HuH-7.5 (cell line): ENCODE data around the gene CDR2L.
"Not testable (repeated sequence)": the region's sequence is repeated elsewhere in the genome, so short reads cannot be mapped to it uniquely, and the experiment has no call there.

ENCODE experiments used
- DNase-seq: peaks from one replicate; pipeline ENCODE4 v3.0.0; 2011; ENCODE audit warnings: low spot score

The CDR2L gene

DNA sequence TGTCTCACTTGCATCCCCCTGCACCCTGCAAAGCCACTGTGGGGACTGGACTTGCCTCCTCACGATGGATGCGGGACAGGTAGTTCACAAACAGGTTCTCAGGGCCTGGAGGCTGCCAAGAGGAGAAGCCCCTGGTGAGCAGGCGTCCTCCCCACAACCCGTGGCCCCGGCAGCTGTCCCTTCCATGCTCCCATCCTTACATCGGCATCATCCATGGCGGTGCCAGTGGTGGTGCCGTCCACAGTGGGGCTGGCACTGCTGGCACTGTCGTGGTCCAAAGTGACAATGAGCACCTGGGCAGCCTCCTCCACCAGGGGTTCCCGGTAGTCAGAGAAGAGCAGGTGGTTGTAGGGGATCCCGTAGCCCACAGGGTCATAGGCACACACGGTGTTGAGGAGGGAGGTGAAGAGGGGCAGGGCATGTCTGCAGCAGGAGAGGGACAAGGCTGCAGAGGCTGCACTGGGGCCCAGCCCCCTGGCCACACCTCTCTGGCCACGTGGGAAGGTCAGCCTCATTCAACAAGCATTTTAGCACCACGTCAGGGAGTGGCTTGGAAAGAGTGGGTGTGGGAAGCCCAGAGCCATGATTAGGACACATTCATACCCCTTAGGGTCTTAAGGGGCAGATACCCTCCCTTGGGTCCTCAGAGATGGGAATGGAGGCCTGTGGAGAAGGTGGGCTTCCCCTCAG, 27.5 kb upstream of the CDR2L start:
- DNase-seq: no peak

DNA sequence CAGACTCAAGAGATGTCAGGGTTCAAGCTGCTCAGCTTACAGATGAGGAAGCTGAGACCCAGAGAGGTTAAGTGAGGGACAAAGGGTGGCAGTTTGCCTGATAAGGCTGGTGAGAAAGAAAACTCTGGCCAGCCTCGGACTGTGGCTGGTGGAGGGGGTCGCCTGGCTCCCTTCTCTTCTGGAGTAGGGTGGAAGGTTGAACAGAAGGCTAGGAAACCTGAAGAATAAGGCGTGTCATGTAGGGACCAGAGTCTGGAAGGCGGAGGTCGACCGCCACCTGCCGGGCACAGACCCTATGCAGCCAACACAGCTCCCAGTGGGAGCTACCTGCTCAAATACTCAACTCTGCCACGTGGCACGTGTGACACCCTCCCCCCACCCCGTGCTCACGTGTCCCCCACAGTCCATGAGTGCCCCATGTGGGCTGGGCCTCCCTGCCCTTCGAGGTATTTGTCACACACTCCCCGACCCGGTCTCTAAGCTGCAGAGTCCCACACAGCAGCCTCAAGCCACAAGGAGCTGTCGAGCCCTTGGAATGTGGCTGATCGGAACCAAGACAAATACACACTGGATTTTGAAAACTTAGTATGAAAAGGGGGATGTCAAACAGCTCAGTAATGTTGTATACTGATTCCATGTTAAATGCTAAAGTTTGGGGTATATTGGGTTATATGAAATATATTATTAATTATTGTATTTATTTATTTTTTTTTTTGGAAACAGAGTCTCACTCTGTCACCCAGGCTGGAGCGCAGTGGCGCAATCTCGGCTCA, 26.7 kb upstream of the CDR2L start:
- DNase-seq: peak; percentile 92

DNA sequence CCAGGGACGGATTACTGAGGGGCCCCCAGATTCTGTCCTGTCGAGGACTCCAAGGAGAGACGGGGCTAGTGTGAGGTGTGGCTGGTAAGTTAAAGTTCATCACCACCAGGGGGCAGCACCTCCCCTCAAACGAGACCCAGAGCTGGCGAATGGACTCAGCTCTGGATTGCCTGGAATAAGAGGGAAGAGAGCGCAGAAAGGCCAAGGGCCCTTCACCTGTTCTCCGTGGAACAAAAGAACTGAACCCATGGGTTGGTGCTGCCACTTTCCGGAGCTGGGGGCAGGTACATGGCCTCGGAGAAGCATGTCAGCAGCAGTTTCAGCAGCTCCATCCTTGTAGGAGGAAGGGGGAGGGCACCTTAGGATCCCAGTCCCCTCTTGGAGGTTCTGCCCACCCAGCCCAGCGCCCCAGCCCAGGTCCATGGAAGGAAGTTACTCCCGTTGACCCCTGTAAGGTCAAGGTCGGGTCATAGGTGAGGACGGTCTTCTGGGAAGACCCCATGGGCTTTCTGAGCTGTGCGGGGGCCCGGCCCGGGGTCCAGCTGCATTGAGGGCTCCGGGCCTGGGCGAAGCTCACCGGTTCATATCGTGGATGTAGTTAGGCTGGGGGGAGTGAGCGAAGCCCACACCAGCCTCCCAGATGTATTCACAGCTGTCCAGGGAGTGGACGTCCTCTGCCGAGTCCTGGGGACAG, 25.6 kb upstream of the CDR2L start:
- peak; percentile 90 for DNase-seq

DNA sequence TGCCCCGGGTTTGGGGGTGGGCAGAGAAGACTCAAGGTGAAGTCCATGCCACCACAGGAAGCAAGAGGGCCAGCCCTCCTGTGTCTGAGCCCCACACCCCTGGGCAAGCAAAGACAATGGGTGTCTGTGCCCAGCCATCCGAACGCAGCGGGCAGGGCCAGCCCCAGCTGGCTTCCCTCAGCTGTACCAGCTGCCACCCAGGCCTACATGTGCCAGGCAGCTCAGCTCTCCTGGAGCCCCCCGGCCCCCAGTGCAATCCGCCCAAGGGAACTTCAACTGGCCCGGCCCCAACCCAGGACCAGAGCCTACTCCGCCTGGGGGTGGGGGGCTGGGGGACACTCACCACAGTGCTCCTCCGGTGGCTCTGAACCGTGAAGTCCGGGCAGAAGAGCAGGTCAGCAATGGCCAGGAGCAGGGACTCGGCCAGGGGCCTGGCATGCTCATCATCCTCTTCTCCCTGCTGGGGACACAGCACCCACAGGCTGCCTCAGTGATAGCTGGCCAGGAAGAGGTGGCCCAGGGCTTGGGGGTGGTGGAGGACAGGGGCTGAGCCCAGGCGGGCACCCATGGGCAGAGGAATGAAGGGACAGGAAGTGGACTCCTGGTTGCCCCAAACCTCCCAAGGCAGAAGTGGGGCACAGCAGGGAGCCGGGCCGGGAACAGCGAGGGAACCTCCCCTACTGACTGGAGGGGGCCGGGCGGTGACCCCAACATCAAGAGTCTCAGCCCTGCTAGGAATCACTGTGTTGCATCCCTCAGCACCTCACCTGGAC, 24.6 kb upstream of the CDR2L start:
- DNase-seq: no peak

DNA sequence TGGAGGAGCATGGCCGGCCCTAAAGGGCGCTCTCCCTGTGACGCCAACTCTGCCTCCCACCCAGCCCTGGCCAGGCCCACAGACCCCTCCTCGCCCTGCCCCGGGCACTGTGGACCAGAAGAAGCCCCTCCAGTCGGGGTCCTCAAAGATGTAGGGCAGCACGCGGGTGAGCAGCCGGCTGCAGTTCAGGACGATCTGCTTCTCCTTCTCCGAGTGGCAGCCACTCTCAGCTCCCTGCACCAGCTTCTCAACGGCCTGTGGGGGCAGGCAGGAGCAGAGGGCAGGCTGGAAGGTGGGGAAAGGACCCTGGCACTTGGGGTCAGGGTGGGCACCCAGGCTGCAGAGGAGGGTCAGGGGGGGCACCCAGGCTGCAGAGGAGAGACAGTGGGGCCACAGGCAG, 23.8 kb upstream of the CDR2L start:
- no peak for DNase-seq

DNA sequence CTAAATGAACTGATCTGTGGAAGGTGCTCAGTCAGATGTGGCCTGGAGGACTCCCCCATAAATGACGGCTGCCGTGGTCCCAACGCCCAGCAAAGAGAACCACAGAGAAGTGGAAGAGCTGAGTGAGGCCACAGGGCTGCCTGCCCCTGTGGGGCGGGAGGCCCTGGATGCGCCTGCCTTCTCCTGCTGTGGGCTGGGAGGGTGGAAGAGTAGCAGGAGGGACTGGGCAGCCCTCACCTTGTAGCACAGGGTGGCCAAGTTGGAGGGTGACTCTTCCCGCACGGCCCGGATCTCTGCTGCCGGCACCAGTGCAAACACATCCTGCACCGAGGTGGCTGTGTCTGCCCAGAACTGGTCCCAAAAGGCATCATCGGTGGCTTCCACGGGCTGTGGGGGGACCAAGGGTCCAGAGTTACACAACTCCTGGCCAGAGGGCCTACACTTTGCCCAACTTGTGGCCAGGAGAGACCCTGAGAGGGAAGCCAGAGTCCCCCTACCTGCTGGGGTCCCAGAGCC, 23.1 kb upstream of the CDR2L start:
- no peak for DNase-seq

DNA sequence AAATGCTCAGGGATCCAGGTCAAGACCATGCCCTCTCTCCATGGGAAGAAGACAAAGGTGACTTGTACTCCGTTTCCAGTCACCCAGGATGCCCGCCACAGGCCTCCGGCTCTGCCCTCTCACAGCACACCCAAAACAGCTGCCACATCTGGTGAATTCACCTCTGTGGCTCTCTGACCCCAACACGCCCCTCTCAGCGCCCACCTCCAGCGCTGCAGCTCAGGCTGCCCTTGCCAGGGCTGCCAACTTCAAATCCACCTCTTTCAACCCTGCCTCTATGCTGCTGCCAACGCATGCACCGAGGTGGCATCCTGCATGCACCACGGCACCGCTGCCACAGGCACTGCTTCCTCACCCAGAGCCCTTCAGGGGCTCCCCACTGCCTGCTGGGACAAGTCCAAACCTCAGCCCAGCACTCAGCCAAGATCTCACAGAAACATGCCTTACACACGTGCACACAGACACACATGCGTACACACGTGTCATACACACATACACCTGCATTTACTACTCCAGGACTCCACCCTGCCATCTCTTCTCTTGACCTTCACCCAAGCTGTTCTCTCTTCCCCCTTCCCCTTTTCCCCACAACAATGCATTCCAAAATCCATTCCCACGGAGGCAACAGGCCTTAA, 22.3 kb upstream of the CDR2L start:
- DNase-seq: no peak

DNA sequence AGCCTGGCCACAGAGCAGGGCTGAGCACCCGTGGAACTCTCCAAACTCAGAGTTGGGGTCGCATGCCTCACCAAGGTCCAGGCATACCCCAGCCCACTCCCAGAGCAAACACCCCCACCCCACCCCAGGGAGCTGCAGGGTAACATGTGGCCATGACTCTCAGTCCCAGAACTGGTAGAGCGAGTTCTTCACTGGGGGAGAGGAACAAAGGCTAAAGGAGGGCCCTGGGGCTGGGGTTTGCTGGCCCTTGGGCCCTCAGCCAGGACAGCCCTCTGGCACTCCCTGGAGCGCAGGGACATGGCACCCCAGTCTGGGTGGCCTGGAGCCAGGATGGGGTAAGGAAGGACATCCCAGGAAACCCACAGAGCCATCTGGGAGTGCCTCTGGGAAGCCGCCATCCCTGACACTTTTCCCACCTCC, 19.1 kb upstream of the CDR2L start:
- DNase-seq: no peak

DNA sequence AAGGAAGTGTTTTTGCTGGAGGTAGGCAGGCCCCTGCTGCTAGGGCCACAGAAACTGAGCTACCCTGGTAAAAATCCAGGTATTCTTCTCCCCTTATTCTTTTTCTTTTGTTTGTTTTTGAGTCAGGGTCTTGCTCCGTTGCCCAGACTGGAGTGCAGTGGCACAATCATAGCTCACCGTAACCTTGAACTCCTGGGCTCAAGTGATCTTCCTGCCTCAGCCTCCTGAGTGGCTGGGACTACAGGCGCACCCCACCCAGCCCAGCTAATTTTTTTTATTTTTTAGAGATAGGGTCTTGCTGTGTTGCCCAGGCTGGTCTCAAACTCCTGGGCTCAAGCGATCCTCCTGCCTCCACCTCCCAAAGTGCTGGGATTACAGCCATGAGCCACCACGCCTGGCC, 17.9 kb upstream of the CDR2L start:
- DNase-seq: not testable (repeated sequence)

DNA sequence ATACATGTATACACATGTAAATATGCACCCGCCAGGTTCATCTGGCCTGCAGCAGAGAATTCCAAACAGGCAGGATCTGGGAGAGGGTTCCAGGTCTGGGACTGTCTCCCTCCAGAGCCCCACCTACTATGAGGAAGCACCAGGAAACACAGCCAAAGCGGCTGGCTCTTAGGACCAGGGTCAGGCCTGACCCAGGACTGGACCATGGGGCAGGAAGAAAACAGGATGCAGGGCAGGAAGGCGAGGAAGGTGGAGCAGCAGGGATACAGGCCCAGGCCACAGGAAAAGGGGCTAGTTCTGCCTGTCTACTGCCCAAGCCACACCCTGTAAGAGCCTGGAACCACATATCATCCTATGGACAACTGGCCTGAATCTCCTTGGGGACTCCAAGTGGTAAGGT, 17.0 kb upstream of the CDR2L start:
- DNase-seq: no peak

DNA sequence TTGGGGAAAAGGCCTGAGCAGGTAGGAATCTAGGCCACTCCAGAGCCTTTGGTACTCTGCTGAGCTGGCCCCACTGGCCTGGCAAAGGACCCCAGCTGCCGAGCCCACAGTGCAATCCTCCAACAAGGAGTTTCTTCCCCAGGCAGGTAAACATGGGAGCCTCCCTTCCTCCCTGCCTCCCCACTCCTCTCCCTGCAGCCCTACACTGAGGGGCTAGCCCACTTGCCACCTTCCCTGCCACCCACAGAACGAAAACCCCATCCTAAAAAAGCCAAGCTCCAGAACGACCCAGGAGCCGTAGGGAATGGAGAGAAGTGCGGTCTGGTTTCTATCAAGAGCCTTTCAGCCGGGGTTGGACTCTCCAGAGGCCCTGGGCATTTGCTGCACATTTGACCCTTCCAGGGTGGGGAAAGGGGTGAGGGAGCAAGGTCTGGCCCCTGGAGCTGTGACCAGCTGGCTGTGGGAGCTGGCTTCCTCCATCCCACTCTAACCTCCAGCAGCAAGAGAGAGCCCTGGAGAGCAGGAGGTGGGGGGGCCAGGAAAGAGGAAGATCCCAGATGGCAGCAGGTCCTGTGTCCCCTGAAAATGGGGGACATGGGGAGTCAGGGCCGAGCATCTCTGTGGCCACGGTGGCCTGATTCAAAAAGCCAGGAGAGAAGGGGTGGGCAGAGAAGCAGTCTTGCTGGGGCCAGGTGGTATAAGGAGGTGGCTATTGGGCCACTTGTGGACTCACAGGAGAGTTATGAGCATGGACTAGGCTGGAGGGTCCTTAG, 16.2 kb upstream of the CDR2L start:
- no peak for DNase-seq

DNA sequence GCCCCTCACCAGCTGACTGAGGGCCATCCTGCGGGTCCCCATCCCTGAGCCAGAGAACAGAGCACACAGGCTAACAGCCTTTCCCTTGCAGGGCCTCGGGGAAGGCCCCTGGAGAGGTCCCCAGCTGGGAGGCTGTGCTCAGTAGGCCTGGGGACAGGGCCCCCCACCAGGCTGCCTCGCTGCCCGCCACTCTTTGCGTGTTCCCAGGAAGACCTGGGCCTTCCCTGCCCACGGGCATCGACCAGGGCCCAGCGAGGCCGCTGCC, 15.7 kb upstream of the CDR2L start:
- no peak for DNase-seq

DNA sequence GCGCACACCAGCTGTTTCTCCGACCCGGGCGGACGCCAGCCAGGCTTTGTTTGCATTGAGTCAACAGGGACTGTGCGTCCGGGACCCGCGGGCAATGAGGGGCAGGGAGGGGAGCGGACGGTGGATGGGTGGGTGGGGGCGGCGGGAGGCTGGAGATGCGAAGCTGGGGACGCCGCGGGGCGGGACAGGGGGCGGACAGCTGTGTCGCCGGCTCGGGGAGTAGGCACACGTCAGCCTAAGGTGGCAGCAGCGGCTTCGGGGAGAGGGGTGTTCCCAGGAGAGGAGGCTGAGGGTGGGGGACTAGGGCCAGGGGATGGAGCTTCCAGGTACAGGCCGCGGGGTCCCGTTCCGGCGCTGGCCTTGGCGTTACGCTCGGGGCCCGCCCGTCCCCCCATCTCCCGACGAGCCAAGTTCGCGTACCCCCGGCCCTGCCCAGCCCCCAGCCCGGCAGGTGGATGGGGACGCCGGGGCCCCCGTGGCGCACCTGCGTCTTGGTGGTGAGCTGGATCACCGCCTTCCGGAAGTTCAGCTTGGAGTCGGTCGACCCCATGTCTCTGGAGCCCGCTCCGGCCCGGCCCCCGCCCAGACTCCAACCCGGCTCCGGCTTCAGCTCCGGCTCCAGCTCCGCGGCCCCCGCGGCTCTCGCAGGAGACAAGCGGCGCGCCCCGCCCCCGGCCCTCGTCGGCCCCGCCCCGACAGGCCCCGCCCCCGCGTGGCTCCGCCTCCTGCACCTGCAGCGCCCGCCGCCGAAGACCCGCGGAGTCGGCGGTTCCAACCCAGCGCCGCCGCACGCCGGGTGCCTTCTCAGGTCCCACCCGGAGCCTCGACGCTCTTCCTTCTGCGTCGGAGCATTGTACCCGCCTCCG, 15.1 kb upstream of the CDR2L start, which contains the start of gene HID1:
Gene HID1, minus strand, starts transcription at position 653 of the 866 bp plus-strand sequence. Its CDS starts 103 bp downstream, at position 550.
- peak; percentile 82 for DNase-seq

DNA sequence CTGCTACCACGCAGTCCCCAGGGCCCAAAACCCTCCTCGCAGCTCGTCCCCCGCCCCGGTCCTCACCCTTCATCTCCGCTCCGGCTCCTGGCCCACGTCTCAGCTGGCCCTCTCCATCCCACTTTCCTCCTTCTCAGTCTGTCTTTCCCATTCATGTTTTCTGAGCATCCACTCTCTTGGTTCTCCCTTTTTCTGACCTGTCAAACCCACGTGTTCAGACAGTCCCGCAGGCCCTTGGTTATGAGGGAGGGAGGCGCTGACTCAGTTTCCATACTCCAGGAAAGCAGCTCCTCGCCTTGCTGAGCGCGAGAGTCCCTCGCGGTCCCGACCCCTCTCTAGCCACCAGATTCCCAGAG, 14.5 kb upstream of the CDR2L start:
- no peak for DNase-seq

DNA sequence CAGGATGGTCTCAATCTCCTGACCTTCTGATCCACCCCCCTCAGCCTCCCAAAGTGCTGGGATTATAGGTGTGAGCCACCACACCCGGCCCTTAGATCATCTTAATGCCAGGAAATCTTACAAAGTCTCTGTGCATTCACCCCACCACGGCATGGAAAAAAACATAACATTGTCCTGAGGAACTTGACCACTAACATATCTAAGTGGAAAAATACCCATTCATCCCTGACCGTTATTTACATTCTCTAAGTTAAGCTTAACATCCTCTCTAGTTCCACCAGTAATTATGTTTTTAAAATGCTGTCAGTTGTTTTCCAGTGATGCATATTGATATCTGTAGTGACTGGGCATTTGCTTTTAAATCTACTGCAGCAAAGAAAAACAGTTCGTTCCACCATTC, 11.5 kb upstream of the CDR2L start:
- DNase-seq: no peak

DNA sequence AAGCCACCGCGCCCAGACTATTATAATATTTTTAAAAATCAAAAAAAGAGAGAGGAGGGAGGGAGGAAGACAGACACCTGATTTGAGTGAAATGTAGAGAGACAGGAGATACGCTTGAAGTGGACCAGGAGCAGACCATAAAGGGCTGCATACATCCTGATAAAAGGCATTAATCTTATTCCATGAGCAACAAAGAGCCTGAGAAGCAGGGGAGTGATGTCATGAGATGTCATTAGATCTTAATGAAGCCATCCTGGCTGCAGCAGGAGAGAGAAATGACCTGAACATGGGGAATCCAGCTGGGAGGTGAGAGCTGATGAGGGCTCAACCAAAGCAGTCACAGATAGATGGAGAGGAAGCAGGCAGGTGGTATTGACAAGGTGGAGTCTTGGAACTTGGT, 9.6 kb upstream of the CDR2L start:
- DNase-seq: no peak

DNA sequence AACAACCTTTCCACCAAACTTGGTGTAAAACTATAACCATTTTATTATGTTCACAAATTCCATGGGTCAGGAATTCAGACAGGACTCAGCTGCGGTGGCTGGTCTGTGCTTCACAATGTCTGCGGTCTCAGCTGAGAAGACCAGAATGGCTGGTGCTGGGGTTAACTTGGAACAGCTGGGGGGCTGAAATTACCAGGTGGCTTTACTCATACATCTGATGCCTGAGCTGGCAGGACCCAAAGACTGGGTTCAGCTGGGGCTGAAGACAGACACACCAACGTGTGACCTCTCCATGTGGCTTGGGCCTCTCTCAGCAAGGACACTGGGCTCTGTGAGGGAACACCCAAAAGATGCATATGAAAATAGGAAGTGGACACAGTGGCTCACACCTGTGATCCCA, 9.2 kb upstream of the CDR2L start:
- DNase-seq: no peak

DNA sequence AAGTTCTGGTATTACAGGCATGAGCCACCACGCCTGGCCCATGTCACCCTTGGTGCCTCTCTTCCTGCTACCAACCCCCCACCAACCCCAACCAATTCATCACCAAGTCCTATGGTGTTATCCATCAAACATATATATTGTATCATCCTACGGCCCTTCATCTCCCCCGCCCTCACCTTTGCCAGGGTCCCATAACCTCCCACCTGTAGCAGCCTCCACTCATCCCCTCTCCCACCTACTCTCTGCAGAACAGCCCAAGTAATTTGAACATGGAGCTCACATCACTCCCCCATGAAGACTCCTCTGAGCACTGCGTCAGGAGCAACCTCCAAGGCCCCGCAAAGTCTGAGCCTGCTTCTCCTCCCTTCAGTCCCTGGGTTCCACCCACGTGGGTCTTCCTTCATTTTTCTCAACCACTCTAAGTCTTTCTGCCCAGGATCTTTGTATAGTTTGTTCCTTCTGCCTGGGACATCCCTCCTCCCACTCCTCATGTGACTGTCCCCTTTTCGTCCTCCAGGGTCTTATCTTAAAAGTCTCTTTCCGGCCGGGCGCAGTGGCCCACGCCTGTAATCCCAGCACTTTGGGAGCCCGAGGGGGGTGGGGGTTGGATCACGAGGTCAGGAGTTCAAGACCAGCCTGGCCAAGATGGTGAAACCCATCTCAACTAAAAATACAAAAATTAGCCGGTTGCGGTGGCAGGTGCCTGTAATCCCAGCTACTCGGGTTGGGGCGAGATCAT, 7.9 kb upstream of the CDR2L start:
- DNase-seq: no peak

DNA sequence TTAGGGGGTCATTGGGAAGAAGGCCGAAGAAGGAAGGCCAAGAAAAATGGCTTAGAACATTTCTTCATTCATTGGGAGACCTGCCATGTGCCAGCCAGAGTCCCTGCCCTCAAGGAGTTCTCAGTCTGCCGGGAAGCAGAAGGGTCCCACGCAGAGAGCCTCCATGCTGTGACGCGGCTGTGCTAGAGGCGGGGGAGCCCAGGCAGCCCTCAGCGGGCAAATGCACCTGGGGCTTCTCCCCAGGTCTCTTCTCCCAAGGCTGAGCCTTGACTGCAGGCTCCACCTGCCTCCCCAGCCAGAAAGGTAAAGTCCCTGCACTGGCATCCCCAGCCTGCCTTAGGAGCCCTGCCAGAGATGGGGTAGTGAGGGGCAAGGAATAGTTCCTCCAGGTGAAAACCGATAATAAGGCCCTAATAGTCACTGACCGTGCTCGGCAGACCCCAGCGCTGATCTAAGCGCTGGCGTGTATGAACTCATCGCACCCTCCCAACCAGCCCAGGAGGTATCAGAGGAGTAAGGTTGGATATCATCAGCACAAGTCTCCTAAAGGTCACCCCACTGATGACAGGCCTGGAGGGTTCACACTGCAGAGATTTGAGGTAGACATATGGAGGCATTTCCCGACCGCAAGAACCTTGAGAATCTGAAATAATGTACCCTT, 6.0 kb upstream of the CDR2L start:
- DNase-seq: no peak
